ENCODE measurements around the gene DYRK4.

- TF ChIP-seq CTCF (optimal IDR thresholded peaks at IDR 0.05 in 1 of 3, IDR thresholded peaks at IDR 0.05 in 1 of 3, conservative IDR thresholded peaks at IDR 0.05 in 1 of 3; ENCODE audit: extremely low read depth in 1 of 3, insufficient read depth in 2 of 3, low read length in 3 of 3) (no peak), EZH2 (IDR thresholded peaks at IDR 0.05; ENCODE audit: low read length) (no peak)
These were observed 66.4 kb downstream of the DYRK4 start for GRCh38 chr12:4628406-4628805.
